ENCODE measurements around the gene SLC25A39. TPM values are rescaled to one million over a fixed set of nuclear protein-coding genes. Genes with fewer than 3 reads are reported as not detected.
A peak's percentile ranks its signal among the peaks of the same experiment; 100 is the strongest.

The SLC25A39 gene
- total RNA-seq, 1 donor from 2014 or later: 80.6 TPM

- Histone ChIP-seq H3K27me3 (ENCODE audit: insufficient read depth, low read length) (no peaks in the 10 kb centered on the region), H3K36me3 (ENCODE audit: insufficient read depth, low read length) (no peaks in the 10 kb centered on the region), H3K4me3 (ENCODE audit: insufficient read depth, low read depth, low read length) (no peak overlapping the region), H3K9me3 (ENCODE audit: insufficient read depth, low read depth, low read length) (no peaks in the 10 kb centered on the region), H4K20me1 (ENCODE audit: insufficient read depth, low read length) (no peaks in the 10 kb centered on the region), H3K79me2 (ENCODE audit: insufficient read depth, low read length) (no peaks in the 10 kb centered on the region), H3K4me2 (ENCODE audit: low read length) (peak overlapping the region; percentile 76), H3K9ac (ENCODE audit: low read length) (peak overlapping the region; percentile 47), H3K27ac (ENCODE audit: low read depth, low read length) (peak overlapping the region; percentile 47), H2AFZ (ENCODE audit: low read depth, low read length) (peak overlapping the region; percentile 29), H3K4me1 (ENCODE audit: insufficient read depth, low read length) (peaks cover 20% of the 10 kb centered on the region)
- Mint-ChIP-seq H3K4me3 (ENCODE audit: unreplicated experiment) (no peak overlapping the region), H3K27ac (ENCODE audit: unreplicated experiment) (peak overlapping the region; percentile 85), H3K36me3 (ENCODE audit: low read depth, unreplicated experiment) (peaks cover 3% of the 10 kb centered on the region), H3K4me1 (ENCODE audit: low read depth, unreplicated experiment) (peaks cover 10% of the 10 kb centered on the region), H3K27me3 (ENCODE audit: low read depth, unreplicated experiment) (peaks cover 35% of the 10 kb centered on the region), H3K9me3 (ENCODE audit: unreplicated experiment) (no peaks in the 10 kb centered on the region)
- FAIRE-seq (no peak), DNase-seq (ENCODE audit: low read depth) (no peak)
- TF ChIP-seq CTCF (IDR thresholded peaks at IDR 0.05; ENCODE audit: insufficient read depth, low read depth, low read length) (no peak), EZH2 (IDR thresholded peaks at IDR 0.05; ENCODE audit: insufficient read depth, low read length) (no peak)
Observed at GRCh38 chr17:44280392-44280937, 44.2 kb downstream of the SLC25A39 start.

- Histone ChIP-seq H3K4me3 (ENCODE audit: insufficient read depth, low read depth, low read length) (no peak overlapping the region), H3K79me2 (ENCODE audit: insufficient read depth, low read length) (no peaks in the 10 kb centered on the region), H3K27ac (ENCODE audit: low read depth, low read length) (peak overlapping the region; percentile 47), H3K4me2 (ENCODE audit: low read length) (peak overlapping the region; percentile 76), H4K20me1 (ENCODE audit: insufficient read depth, low read length) (no peaks in the 10 kb centered on the region), H3K9me3 (ENCODE audit: insufficient read depth, low read depth, low read length) (no peaks in the 10 kb centered on the region), H2AFZ (ENCODE audit: low read depth, low read length) (peak overlapping the region; percentile 29), H3K4me1 (ENCODE audit: insufficient read depth, low read length) (peaks cover 20% of the 10 kb centered on the region), H3K36me3 (ENCODE audit: insufficient read depth, low read length) (no peaks in the 10 kb centered on the region), H3K27me3 (ENCODE audit: insufficient read depth, low read length) (no peaks in the 10 kb centered on the region), H3K9ac (ENCODE audit: low read length) (peak overlapping the region; percentile 47)
- FAIRE-seq (no peak), DNase-seq (ENCODE audit: low read depth) (peak; percentile 79)
- Mint-ChIP-seq H3K9me3 (ENCODE audit: unreplicated experiment) (no peaks in the 10 kb centered on the region), H3K36me3 (ENCODE audit: low read depth, unreplicated experiment) (peaks cover 1% of the 10 kb centered on the region), H3K4me1 (ENCODE audit: low read depth, unreplicated experiment) (peaks cover 10% of the 10 kb centered on the region), H3K4me3 (ENCODE audit: unreplicated experiment) (peak overlapping the region; percentile 64), H3K27ac (ENCODE audit: unreplicated experiment) (peak overlapping the region; percentile 85), H3K27me3 (ENCODE audit: low read depth, unreplicated experiment) (peaks cover 39% of the 10 kb centered on the region)
- TF ChIP-seq CTCF (IDR thresholded peaks at IDR 0.05; ENCODE audit: insufficient read depth, low read depth, low read length) (no peak), EZH2 (IDR thresholded peaks at IDR 0.05; ENCODE audit: insufficient read depth, low read length) (no peak)
Observed at GRCh38 chr17:44279666-44280391, 44.8 kb downstream of the SLC25A39 start.

- Mint-ChIP-seq H3K36me3 (ENCODE audit: low read depth, unreplicated experiment) (no peaks in the 10 kb centered on the region), H3K27me3 (ENCODE audit: low read depth, unreplicated experiment) (peaks cover 36% of the 10 kb centered on the region), H3K4me3 (ENCODE audit: unreplicated experiment) (peak overlapping the region; percentile 64), H3K9me3 (ENCODE audit: unreplicated experiment) (no peaks in the 10 kb centered on the region), H3K27ac (ENCODE audit: unreplicated experiment) (peak overlapping the region; percentile 85), H3K4me1 (ENCODE audit: low read depth, unreplicated experiment) (peaks cover 10% of the 10 kb centered on the region)
- Histone ChIP-seq H3K4me1 (ENCODE audit: insufficient read depth, low read length) (peaks cover 20% of the 10 kb centered on the region), H3K27me3 (ENCODE audit: insufficient read depth, low read length) (no peaks in the 10 kb centered on the region), H3K36me3 (ENCODE audit: insufficient read depth, low read length) (no peaks in the 10 kb centered on the region), H3K9me3 (ENCODE audit: insufficient read depth, low read depth, low read length) (no peaks in the 10 kb centered on the region), H3K79me2 (ENCODE audit: insufficient read depth, low read length) (no peaks in the 10 kb centered on the region), H3K4me3 (ENCODE audit: insufficient read depth, low read depth, low read length) (no peak overlapping the region), H4K20me1 (ENCODE audit: insufficient read depth, low read length) (no peaks in the 10 kb centered on the region), H3K4me2 (ENCODE audit: low read length) (peak overlapping the region; percentile 76), H2AFZ (ENCODE audit: low read depth, low read length) (peak overlapping the region; percentile 29), H3K9ac (ENCODE audit: low read length) (no peak overlapping the region), H3K27ac (ENCODE audit: low read depth, low read length) (no peak overlapping the region)
- FAIRE-seq (no peak), DNase-seq (ENCODE audit: low read depth) (no peak)
- TF ChIP-seq CTCF (IDR thresholded peaks at IDR 0.05; ENCODE audit: insufficient read depth, low read depth, low read length): no peak
- TF ChIP-seq EZH2 (IDR thresholded peaks at IDR 0.05; ENCODE audit: insufficient read depth, low read length): no peak
Observed at GRCh38 chr17:44279346-44279665, 45.3 kb downstream of the SLC25A39 start.
